ENCODE measurements around the gene PDZRN4.
"Not testable (repeated sequence)": the region's sequence is repeated elsewhere in the genome, so short reads cannot be mapped to it uniquely, and the experiment has no call there.

Gene PDZRN4

DNA sequence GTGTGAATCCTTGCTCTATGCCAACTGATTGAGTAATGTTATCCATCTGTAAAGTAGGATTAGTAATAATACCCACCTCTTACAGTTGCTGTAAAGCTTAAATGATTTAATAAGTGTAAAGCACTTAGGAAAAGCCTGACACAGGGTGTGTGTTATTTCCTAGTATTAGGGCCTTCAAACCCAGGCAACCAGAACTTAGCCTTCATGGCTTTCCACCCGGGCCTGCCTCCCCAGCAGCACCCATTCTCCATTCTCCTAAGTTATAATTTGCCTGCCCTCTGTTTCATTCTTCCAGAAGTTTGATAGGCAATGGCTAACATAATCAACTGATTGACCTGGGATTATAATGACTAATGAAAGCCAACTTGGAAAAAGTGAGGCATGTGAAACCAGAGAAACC lies 20.4 kb upstream of the PDZRN4 start:
- no peak overlapping the region for H2BK15ac ChIP-seq (replicated peaks; ENCODE audit: low read depth)
- H3K27me3 ChIP-seq (ENCODE audit: insufficient read depth, low read length, poor library complexity): no peaks in the 10 kb centered on the region
- DNase-seq: no peak
- no peak overlapping the region for H3K9ac ChIP-seq (ENCODE audit: low read length)
- H3K56ac ChIP-seq (ENCODE audit: low read length): no peak overlapping the region
- H3K4ac ChIP-seq (ENCODE audit: low read depth, low read length): no peak overlapping the region
- H3K4me1 ChIP-seq (ENCODE audit: control insufficient read depth, low read depth, low read length): no peaks in the 10 kb centered on the region
- no peak overlapping the region for H2AK5ac ChIP-seq (ENCODE audit: low read length)
- H4K5ac ChIP-seq (ENCODE audit: low read length): no peak overlapping the region
- no peak overlapping the region for H3K4me2 ChIP-seq (ENCODE audit: low read length)
- no peak overlapping the region for H2BK120ac ChIP-seq (ENCODE audit: low read depth, low read length)
- H3K27ac ChIP-seq (ENCODE audit: low read depth, low read length): no peak overlapping the region
- H2BK5ac ChIP-seq (ENCODE audit: low read length): no peak overlapping the region
- no CpG with 5 or more reads among the region's 1 CpG for WGBS (ENCODE audit: extremely low coverage, insufficient coverage, low lambda C conversion rate)
- H4K8ac ChIP-seq (ENCODE audit: low read depth, low read length): no peak overlapping the region
- H3K4me3 ChIP-seq (ENCODE audit: low read length): no peak overlapping the region
- H3K79me1 ChIP-seq (ENCODE audit: low read length): no peaks in the 10 kb centered on the region
- no peak overlapping the region for H3K18ac ChIP-seq (ENCODE audit: low read length)
- no peak overlapping the region for H3K23ac ChIP-seq (ENCODE audit: low read length)
- no peaks in the 10 kb centered on the region for H3K79me2 ChIP-seq (ENCODE audit: control insufficient read depth, insufficient read depth, low read length)
- no peaks in the 10 kb centered on the region for H3K36me3 ChIP-seq (ENCODE audit: control insufficient read depth, insufficient read depth, low read length)

GRCh38 chr12:41174602-41175001 lies 13.5 kb upstream of the PDZRN4 start:
- H3K79me2 ChIP-seq (ENCODE audit: control insufficient read depth, insufficient read depth, low read length): no peaks in the 10 kb centered on the region
- no peaks in the 10 kb centered on the region for H3K4me1 ChIP-seq (ENCODE audit: control insufficient read depth, low read depth, low read length)
- H3K9ac ChIP-seq (ENCODE audit: low read length): no peak overlapping the region
- H4K5ac ChIP-seq (ENCODE audit: low read length): no peak overlapping the region
- no peak overlapping the region for H2AK5ac ChIP-seq (ENCODE audit: low read length)
- no peak for DNase-seq
- no peak overlapping the region for H3K27ac ChIP-seq (ENCODE audit: low read depth, low read length)
- H3K79me1 ChIP-seq (ENCODE audit: low read length): no peaks in the 10 kb centered on the region
- H2BK15ac ChIP-seq (replicated peaks; ENCODE audit: low read depth): no peak overlapping the region
- H3K23ac ChIP-seq (ENCODE audit: low read length): no peak overlapping the region
- H3K4me3 ChIP-seq (ENCODE audit: low read length): no peak overlapping the region
- no peak overlapping the region for H3K4ac ChIP-seq (ENCODE audit: low read depth, low read length)
- H3K4me2 ChIP-seq (ENCODE audit: low read length): no peak overlapping the region
- no peaks in the 10 kb centered on the region for H3K27me3 ChIP-seq (ENCODE audit: insufficient read depth, low read length, poor library complexity)
- H4K8ac ChIP-seq (ENCODE audit: low read depth, low read length): no peak overlapping the region
- H2BK5ac ChIP-seq (ENCODE audit: low read length): no peak overlapping the region
- no peak overlapping the region for H2BK120ac ChIP-seq (ENCODE audit: low read depth, low read length)
- no CpG with 5 or more reads among the region's 2 CpGs for WGBS (ENCODE audit: extremely low coverage, insufficient coverage, low lambda C conversion rate)
- no peaks in the 10 kb centered on the region for H3K36me3 ChIP-seq (ENCODE audit: control insufficient read depth, insufficient read depth, low read length)
- H3K56ac ChIP-seq (ENCODE audit: low read length): no peak overlapping the region
- H3K18ac ChIP-seq (ENCODE audit: low read length): no peak overlapping the region

GRCh38 chr12:41179507-41179906 lies 8.6 kb upstream of the PDZRN4 start:
- H3K18ac ChIP-seq (ENCODE audit: low read length); H2BK15ac ChIP-seq (replicated peaks; ENCODE audit: low read depth); H3K9ac ChIP-seq (ENCODE audit: low read length); DNase-seq; H3K4me1 ChIP-seq (ENCODE audit: control insufficient read depth, low read depth, low read length); H4K8ac ChIP-seq (ENCODE audit: low read depth, low read length); H3K27me3 ChIP-seq (ENCODE audit: insufficient read depth, low read length, poor library complexity); H3K27ac ChIP-seq (ENCODE audit: low read depth, low read length); H3K79me2 ChIP-seq (ENCODE audit: control insufficient read depth, insufficient read depth, low read length); H3K36me3 ChIP-seq (ENCODE audit: control insufficient read depth, insufficient read depth, low read length); H2AK5ac ChIP-seq (ENCODE audit: low read length); H3K4ac ChIP-seq (ENCODE audit: low read depth, low read length); H3K4me2 ChIP-seq (ENCODE audit: low read length); H4K5ac ChIP-seq (ENCODE audit: low read length); H2BK5ac ChIP-seq (ENCODE audit: low read length); H3K56ac ChIP-seq (ENCODE audit: low read length); H3K4me3 ChIP-seq (ENCODE audit: low read length); H3K79me1 ChIP-seq (ENCODE audit: low read length); H2BK120ac ChIP-seq (ENCODE audit: low read depth, low read length); H3K23ac ChIP-seq (ENCODE audit: low read length): not testable (repeated sequence)
- WGBS (ENCODE audit: extremely low coverage, insufficient coverage, low lambda C conversion rate): no CpG with 5 or more reads among the region's 1 CpG

GRCh38 chr12:41184864-41185263 lies 3.3 kb upstream of the PDZRN4 start:
- Histone ChIP-seq H3K9ac (ENCODE audit: low read length) (no peak overlapping the region), H2BK5ac (ENCODE audit: low read length) (no peak overlapping the region), H3K4ac (ENCODE audit: low read depth, low read length) (no peak overlapping the region), H3K4me2 (ENCODE audit: low read length) (no peak overlapping the region), H3K4me1 (ENCODE audit: control insufficient read depth, low read depth, low read length) (no peaks in the 10 kb centered on the region), H3K27ac (ENCODE audit: low read depth, low read length) (no peak overlapping the region), H2BK120ac (ENCODE audit: low read depth, low read length) (no peak overlapping the region), H3K56ac (ENCODE audit: low read length) (no peak overlapping the region), H2AK5ac (ENCODE audit: low read length) (no peak overlapping the region), H3K36me3 (ENCODE audit: control insufficient read depth, insufficient read depth, low read length) (no peaks in the 10 kb centered on the region), H3K18ac (ENCODE audit: low read length) (no peak overlapping the region), H2BK15ac (replicated peaks; ENCODE audit: low read depth) (no peak overlapping the region), H4K5ac (ENCODE audit: low read length) (no peak overlapping the region), H3K27me3 (ENCODE audit: insufficient read depth, low read length, poor library complexity) (peaks cover 18% of the 10 kb centered on the region), H3K79me1 (ENCODE audit: low read length) (no peaks in the 10 kb centered on the region), H3K79me2 (ENCODE audit: control insufficient read depth, insufficient read depth, low read length) (no peaks in the 10 kb centered on the region), H3K4me3 (ENCODE audit: low read length) (no peak overlapping the region), H3K23ac (ENCODE audit: low read length) (no peak overlapping the region), H4K8ac (ENCODE audit: low read depth, low read length) (no peak overlapping the region)
- no peak for DNase-seq

DNA sequence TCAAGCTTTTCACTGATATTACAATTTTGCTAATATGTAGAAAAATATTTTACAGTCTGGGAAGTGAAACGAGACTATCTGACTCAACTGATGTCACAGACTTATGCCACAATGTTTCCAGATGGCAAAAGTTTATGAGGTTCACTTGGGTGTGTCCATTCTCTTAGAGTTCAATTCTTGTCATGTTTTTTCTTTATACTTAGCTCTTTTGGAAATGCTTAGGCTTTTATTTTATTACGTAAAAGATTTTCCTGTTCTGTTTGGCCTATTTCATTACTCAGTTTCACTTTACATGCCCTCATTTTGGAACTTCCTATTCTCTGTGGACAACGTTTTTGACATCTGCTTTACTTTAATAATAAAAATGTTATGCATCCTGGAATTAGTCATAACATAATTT lies 2.1 kb upstream of the PDZRN4 start:
- no peak overlapping the region for H3K27ac ChIP-seq (ENCODE audit: low read depth, low read length)

DNA sequence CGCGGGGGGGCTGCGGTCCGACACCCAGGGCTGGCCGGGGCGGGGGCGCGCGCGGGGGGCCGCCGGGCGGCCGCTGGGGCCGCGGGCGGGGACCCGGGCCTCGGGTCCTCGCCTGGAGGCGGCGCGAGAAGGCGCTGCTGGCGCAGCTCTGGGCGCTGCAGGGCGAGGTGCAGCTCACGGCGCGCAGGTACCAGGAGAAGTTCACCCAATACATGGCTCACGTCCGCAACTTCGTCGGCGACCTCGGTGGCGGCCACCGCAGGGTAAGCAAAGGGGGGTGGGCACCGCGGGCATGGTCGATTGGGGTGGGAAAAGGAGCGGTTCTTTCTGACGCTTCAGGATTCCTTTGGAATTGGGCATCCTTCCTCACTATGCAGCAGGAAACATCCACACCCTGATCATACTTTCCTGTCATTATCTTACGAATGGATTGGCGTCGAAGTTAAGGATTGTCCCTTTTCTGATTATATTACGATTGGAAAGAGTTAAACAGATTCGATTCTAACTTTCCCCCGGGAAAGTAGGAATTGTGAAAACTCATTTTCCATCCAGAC lies 798 bp downstream of the PDZRN4 start:
- peak overlapping the region; percentile 43 for H3K4me2 ChIP-seq (ENCODE audit: low read length)
- no peak overlapping the region for H3K9ac ChIP-seq (ENCODE audit: low read length)
- WGBS (ENCODE audit: extremely low coverage, insufficient coverage, low lambda C conversion rate): no CpG with 5 or more reads among the region's 49 CpGs
- no peak overlapping the region for H4K8ac ChIP-seq (ENCODE audit: low read depth, low read length)
- H3K36me3 ChIP-seq (ENCODE audit: control insufficient read depth, insufficient read depth, low read length): no peaks in the 10 kb centered on the region
- H2BK5ac ChIP-seq (ENCODE audit: low read length): no peak overlapping the region
- no peak overlapping the region for H3K56ac ChIP-seq (ENCODE audit: low read length)
- peaks cover 18% of the 10 kb centered on the region for H3K27me3 ChIP-seq (ENCODE audit: insufficient read depth, low read length, poor library complexity)
- no peak overlapping the region for H2BK15ac ChIP-seq (replicated peaks; ENCODE audit: low read depth)
- no peak overlapping the region for H3K4ac ChIP-seq (ENCODE audit: low read depth, low read length)
- no peak overlapping the region for H2BK120ac ChIP-seq (ENCODE audit: low read depth, low read length)
- no peak overlapping the region for H3K4me3 ChIP-seq (ENCODE audit: low read length)
- no peak overlapping the region for H2AK5ac ChIP-seq (ENCODE audit: low read length)
- no peaks in the 10 kb centered on the region for H3K4me1 ChIP-seq (ENCODE audit: control insufficient read depth, low read depth, low read length)
- no peak overlapping the region for H4K5ac ChIP-seq (ENCODE audit: low read length)
- no peak overlapping the region for H3K23ac ChIP-seq (ENCODE audit: low read length)
- H3K79me2 ChIP-seq (ENCODE audit: control insufficient read depth, insufficient read depth, low read length): no peaks in the 10 kb centered on the region
- H3K27ac ChIP-seq (ENCODE audit: low read depth, low read length): no peak overlapping the region
- no peak for DNase-seq
- no peak overlapping the region for H3K18ac ChIP-seq (ENCODE audit: low read length)
- H3K79me1 ChIP-seq (ENCODE audit: low read length): no peaks in the 10 kb centered on the region

More for the DNA sequence above, 2.1 kb upstream of the PDZRN4 start:
- DNase-seq: no peak
- no peak overlapping the region for H4K8ac ChIP-seq (ENCODE audit: low read depth, low read length)
- no peaks in the 10 kb centered on the region for H3K4me1 ChIP-seq (ENCODE audit: control insufficient read depth, low read depth, low read length)
- no peak overlapping the region for H3K4me3 ChIP-seq (ENCODE audit: low read length)
- no peak overlapping the region for H2BK15ac ChIP-seq (replicated peaks; ENCODE audit: low read depth)
- H2AK5ac ChIP-seq (ENCODE audit: low read length): no peak overlapping the region
- H2BK120ac ChIP-seq (ENCODE audit: low read depth, low read length): no peak overlapping the region
- H3K56ac ChIP-seq (ENCODE audit: low read length): no peak overlapping the region
- no peaks in the 10 kb centered on the region for H3K79me1 ChIP-seq (ENCODE audit: low read length)
- H3K23ac ChIP-seq (ENCODE audit: low read length): no peak overlapping the region
- no peaks in the 10 kb centered on the region for H3K79me2 ChIP-seq (ENCODE audit: control insufficient read depth, insufficient read depth, low read length)
- peaks cover 18% of the 10 kb centered on the region for H3K27me3 ChIP-seq (ENCODE audit: insufficient read depth, low read length, poor library complexity)
- H3K18ac ChIP-seq (ENCODE audit: low read length): no peak overlapping the region
- H4K5ac ChIP-seq (ENCODE audit: low read length): no peak overlapping the region
- H2BK5ac ChIP-seq (ENCODE audit: low read length): no peak overlapping the region
- no peaks in the 10 kb centered on the region for H3K36me3 ChIP-seq (ENCODE audit: control insufficient read depth, insufficient read depth, low read length)
- no peak overlapping the region for H3K9ac ChIP-seq (ENCODE audit: low read length)
- no peak overlapping the region for H3K4me2 ChIP-seq (ENCODE audit: low read length)
- H3K4ac ChIP-seq (ENCODE audit: low read depth, low read length): no peak overlapping the region
- no CpG with 5 or more reads among the region's 3 CpGs for WGBS (ENCODE audit: extremely low coverage, insufficient coverage, low lambda C conversion rate)

Measured in mesendoderm (in vitro differentiated cells).